H9 (cell line): ENCODE results near the gene UBP1. TPM values are rescaled to one million over a fixed set of nuclear protein-coding genes. Genes with fewer than 3 reads are reported as not detected.

Source experiments
- DNase-seq: peaks from one replicate; pipeline ENCODE4 v3.0.0-alpha.2; 2017
- H2AFZ ChIP-seq: one replicate; pipeline ENCODE4 v1.6.1; 2013; ENCODE audit warnings: mild to moderate bottlenecking, low read length, control low read depth, moderate library complexity
- H2AK5ac ChIP-seq: 2 replicates; pipeline ENCODE4 v1.6.1; 2013; ENCODE audit warnings: low read length, control low read depth, mixed read lengths; ENCODE audit not compliant: insufficient read length
- H2BK120ac ChIP-seq: one replicate; pipeline ENCODE4 v1.6.1; 2013; ENCODE audit warnings: low read depth, mild to moderate bottlenecking, low read length, control low read depth, inconsistent platforms; ENCODE audit not compliant: poor library complexity, severe bottlenecking
- H2BK12ac ChIP-seq: 2 replicates; pipeline ENCODE4 v1.6.1; 2013; ENCODE audit warnings: low read length, control low read depth, mixed read lengths, low read depth; ENCODE audit not compliant: insufficient read length
- H2BK15ac ChIP-seq: 2 replicates; pipeline ENCODE4 v1.6.1; 2013; ENCODE audit warnings: low read depth, low read length, control low read depth
- H2BK20ac ChIP-seq: one replicate; pipeline ENCODE4 v1.6.1; 2013; ENCODE audit warnings: low read depth, mild to moderate bottlenecking, low read length, control low read depth, inconsistent platforms; ENCODE audit not compliant: poor library complexity, severe bottlenecking
- H2BK5ac ChIP-seq: 2 replicates; pipeline ENCODE4 v1.6.1; 2013; ENCODE audit warnings: low read length, control low read depth, mixed read lengths; ENCODE audit not compliant: insufficient read length
- H3K14ac ChIP-seq: 2 replicates; pipeline ENCODE4 v1.6.1; 2013; ENCODE audit warnings: low read length, control low read depth; ENCODE audit not compliant: insufficient read depth
- H3K18ac ChIP-seq: 2 replicates; pipeline ENCODE4 v1.6.1; 2013; ENCODE audit warnings: low read depth, mild to moderate bottlenecking, mixed read lengths, low read length, control low read depth; ENCODE audit not compliant: insufficient read length
- H3K23ac ChIP-seq: 2 replicates; pipeline ENCODE4 v1.6.1; 2013; ENCODE audit warnings: low read length, control low read depth, mixed read lengths, low read depth; ENCODE audit not compliant: insufficient read length
- H3K23me2 ChIP-seq: 2 replicates; pipeline ENCODE4 v1.6.1; 2013; ENCODE audit warnings: low read depth, mild to moderate bottlenecking, mixed read lengths, low read length, control low read depth; ENCODE audit not compliant: insufficient read length, poor library complexity, severe bottlenecking
- H3K27ac ChIP-seq: 2 replicates; pipeline ENCODE4 v1.5.1; 2013; ENCODE audit warnings: low read length, control low read depth, mixed read lengths, low read depth; ENCODE audit not compliant: insufficient read length
- H3K27me3 ChIP-seq: 2 replicates; pipeline ENCODE4 v1.6.1; 2013; ENCODE audit warnings: low read length, control low read depth, inconsistent platforms; ENCODE audit not compliant: insufficient read depth
- H3K4ac ChIP-seq: 2 replicates; pipeline ENCODE4 v1.6.1; 2013; ENCODE audit warnings: low read depth, mild to moderate bottlenecking, control low read depth, inconsistent platforms, low read length, moderate library complexity
- H3K4me1 ChIP-seq: 2 replicates; pipeline ENCODE4 v1.6.1; 2013; ENCODE audit warnings: low read length, control low read depth, inconsistent platforms; ENCODE audit not compliant: insufficient read depth
- H3K4me2 ChIP-seq: 2 replicates; pipeline ENCODE4 v1.6.1; 2013; ENCODE audit warnings: low read length, control low read depth, mixed read lengths; ENCODE audit not compliant: insufficient read length, insufficient read depth
- H3K56ac ChIP-seq: 2 replicates; pipeline ENCODE4 v1.6.1; 2013; ENCODE audit warnings: low read depth, mild to moderate bottlenecking, mixed read lengths, low read length, control low read depth; ENCODE audit not compliant: insufficient read length
- H3K79me1 ChIP-seq: 2 replicates; pipeline ENCODE4 v1.6.1; 2013; ENCODE audit warnings: low read depth, mild to moderate bottlenecking, moderate library complexity, low read length, control low read depth, inconsistent platforms; ENCODE audit not compliant: insufficient read depth, poor library complexity, severe bottlenecking
- H3K79me2 ChIP-seq: 2 replicates; pipeline ENCODE4 v1.6.1; 2013; ENCODE audit warnings: low read length, control low read depth, inconsistent platforms; ENCODE audit not compliant: insufficient read depth
- H3K9ac ChIP-seq: 2 replicates; pipeline ENCODE4 v1.6.1; 2013; ENCODE audit warnings: low read length, control low read depth, mixed read lengths; ENCODE audit not compliant: insufficient read length; ENCODE audit errors: extremely low read depth
- H3K9me3 ChIP-seq: one replicate; pipeline ENCODE4 v1.6.1; 2013; ENCODE audit warnings: low read depth, low read length, inconsistent platforms; ENCODE audit not compliant: control insufficient read depth
- H3T11ph ChIP-seq: one replicate; pipeline ENCODE4 v1.6.1; 2013; ENCODE audit warnings: mild to moderate bottlenecking, low read length, control low read depth, inconsistent platforms
- H4K20me1 ChIP-seq: one replicate; pipeline ENCODE4 v1.6.1; 2013; ENCODE audit not compliant: control insufficient read depth, insufficient read length, insufficient read depth
- H4K5ac ChIP-seq: 2 replicates; pipeline ENCODE4 v1.6.1; 2013; ENCODE audit warnings: low read depth, mild to moderate bottlenecking, mixed read lengths, low read length, control low read depth; ENCODE audit not compliant: insufficient read length
- H4K8ac ChIP-seq: replicated peaks from 2 replicates; pipeline ENCODE4 v1.6.1; 2013; ENCODE audit warnings: low read length, control low read depth, mixed read lengths, low read depth; ENCODE audit not compliant: insufficient read length
- H4K91ac ChIP-seq: 2 replicates; pipeline ENCODE4 v1.6.1; 2013; ENCODE audit warnings: low read depth, mild to moderate bottlenecking, moderate library complexity, mixed read lengths, low read length, control low read depth; ENCODE audit not compliant: insufficient read length
- H3K27ac Mint-ChIP-seq, 3 experiments: 2 replicates in 2 of 3; 3 replicates in 1 of 3; pipeline ENCODE4 v1.8.0; 2020 to 2021; ENCODE audit warnings: mixed read lengths in 3 of 3, mild to moderate bottlenecking in 1 of 3, moderate library complexity in 1 of 3
- H3K27me3 Mint-ChIP-seq: 2 replicates; pipeline ENCODE4 v1.8.0; 2021; ENCODE audit warnings: low read depth, mild to moderate bottlenecking, moderate library complexity, mixed read lengths
- H3K36me3 Mint-ChIP-seq, 3 experiments: 2 replicates in 2 of 3; 3 replicates in 1 of 3; pipeline ENCODE4 v1.8.0; 2020 to 2021; ENCODE audit warnings: low read depth in 3 of 3, mixed read lengths in 3 of 3; ENCODE audit not compliant: insufficient read depth in 1 of 3
- H3K4me1 Mint-ChIP-seq, 2 experiments: 2 replicates each; pipeline ENCODE4 v1.8.0; 2020; ENCODE audit warnings: mixed read lengths in 2 of 2
- H3K4me3 Mint-ChIP-seq, 2 experiments: 2 replicates in 1 of 2; 3 replicates in 1 of 2; pipeline ENCODE4 v1.8.0; 2020 to 2021; ENCODE audit warnings: mild to moderate bottlenecking in 2 of 2, mixed read lengths in 2 of 2, moderate library complexity in 1 of 2
- H3K9me3 Mint-ChIP-seq, 2 experiments: 2 replicates in 1 of 2; 3 replicates in 1 of 2; pipeline ENCODE4 v1.8.0; 2020; ENCODE audit warnings: mild to moderate bottlenecking in 2 of 2, mixed read lengths in 2 of 2, moderate library complexity in 1 of 2
- CTCF ChIP-seq: fragments of 200-600 bp; sonication (generic); conservative IDR thresholded peaks from 3 replicates; pipeline ENCODE4 v1.8.0; 2021; ENCODE audit warnings: antibody characterized with exemption, mild to moderate bottlenecking
- WGBS: extraction: QIAGEN DNeasy Blood & Tissue Kit; methylation state at CpG from one replicate; pipeline ENCODE4 v1.1.7; 2013; ENCODE audit warnings: missing lambda C conversion rate, low lambda C conversion rate, mixed read lengths; ENCODE audit not compliant: insufficient read length; ENCODE audit errors: extremely low coverage; 5-methylcytosine and 5-hydroxymethylcytosine counted together
- total RNA-seq: library from RNA; stranded (reverse); gene quantifications from 2 replicates; pipeline ENCODE4 v1.2.1, GENCODE V29; 2021

Gene UBP1
- total RNA-seq, 1 experiment from 2014 or later = 103 TPM

DNA sequence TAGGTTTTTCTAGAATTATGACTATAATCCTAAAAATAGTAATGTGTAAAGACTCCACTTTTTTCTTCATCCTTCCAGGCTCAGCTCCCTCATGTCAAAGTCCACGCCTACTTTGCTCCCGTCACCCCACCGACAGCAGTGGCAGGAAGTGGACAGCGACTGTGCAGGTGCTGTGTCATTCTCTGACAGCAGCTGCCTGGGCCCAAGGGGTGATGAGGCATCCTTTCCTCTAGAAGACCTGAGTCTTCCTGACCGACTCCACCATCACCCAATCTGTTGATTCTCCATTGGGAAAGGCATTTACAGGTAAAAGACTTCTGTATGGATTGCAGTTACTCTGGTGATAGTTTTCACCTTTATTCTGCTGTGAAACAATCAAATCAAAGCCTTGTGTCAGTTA, 54.8 kb downstream of the UBP1 start:
- H3K23me2 ChIP-seq = no peaks in the 10 kb centered on the region
- no peak overlapping the region for H3K4me2 ChIP-seq
- no peak overlapping the region for H2BK15ac ChIP-seq
- no peak overlapping the region for H3K56ac ChIP-seq
- no peak overlapping the region for H2BK20ac ChIP-seq
- no peak overlapping the region for H2BK120ac ChIP-seq
- no CpG with 5 or more reads among the region's 5 CpGs for WGBS
- H3K36me3 Mint-ChIP-seq = peaks cover 10 to 52% (median 43%) of the 10 kb centered on the region in 3 experiments; a peak in 6 of 7 replicates
- no peaks in the 10 kb centered on the region for H3K4me1 Mint-ChIP-seq
- H4K20me1 ChIP-seq = no peaks in the 10 kb centered on the region
- no peak overlapping the region for H3K4me3 Mint-ChIP-seq
- H4K5ac ChIP-seq = no peak overlapping the region
- no peak overlapping the region for H4K91ac ChIP-seq
- H3K79me1 ChIP-seq = no peaks in the 10 kb centered on the region
- no peaks in the 10 kb centered on the region for H3K9me3 ChIP-seq
- TF ChIP-seq CTCF = no peak
- H3K18ac ChIP-seq = no peak overlapping the region
- no peaks in the 10 kb centered on the region for H3K27me3 Mint-ChIP-seq
- no peaks in the 10 kb centered on the region for H3K79me2 ChIP-seq
- no peak overlapping the region for H3K27ac Mint-ChIP-seq
- no peaks in the 10 kb centered on the region for H3K4me1 ChIP-seq
- no peak for DNase-seq
- no peak overlapping the region for H3K9ac ChIP-seq
- no peak overlapping the region for H4K8ac ChIP-seq
- H2BK5ac ChIP-seq = no peak overlapping the region
- no peak overlapping the region for H2AFZ ChIP-seq
- H3K23ac ChIP-seq = no peak overlapping the region
- no peak overlapping the region for H2BK12ac ChIP-seq
- no peak overlapping the region for H2AK5ac ChIP-seq
- no peak overlapping the region for H3K14ac ChIP-seq
- no peaks in the 10 kb centered on the region for H3K9me3 Mint-ChIP-seq
- H3T11ph ChIP-seq = no peak overlapping the region
- no peak overlapping the region for H3K27ac ChIP-seq
- H3K4ac ChIP-seq = no peak overlapping the region
- no peaks in the 10 kb centered on the region for H3K27me3 ChIP-seq
